GM12878 (cell line): ENCODE measurements around the gene NUDT14. TPM values are rescaled to one million over a fixed set of nuclear protein-coding genes. Genes with fewer than 3 reads are reported as not detected.

Source experiments
- ATAC-seq: fragments of 200-7000 bp; cut with Tn5 transposase; 3 replicates; pipeline ENCODE4 v1.9.1; 2020; ENCODE audit warnings: mild to moderate bottlenecking, moderate library complexity
- BruUV-seq: library from RNA; stranded (reverse); fragments of 400-500 nt; replicated peaks from 2 replicates; lab custom pipeline; 2021; lab: Mats Ljungman, UMichigan
- CTCF ChIA-PET: fragments of 300-600 bp; sonication (Branson Sonifier 250); formaldehyde crosslinking; extraction: SDS; loops from one replicate; lab custom pipeline; 2021; ENCODE audit warnings: inconsistent platforms; lab: Yijun Ruan, JAX
- POLR2A ChIA-PET: fragments of 350-600 bp; formaldehyde crosslinking; extraction: SDS; loops from one replicate; lab custom pipeline; 2021; ENCODE audit warnings: inconsistent platforms; lab: Charles Lee
- RAD21 ChIA-PET: fragments of 300-600 bp; sonication (Branson Sonifier 250); formaldehyde crosslinking; loops from one replicate; lab custom pipeline; 2023; ENCODE audit warnings: antibody characterized with exemption; ENCODE audit not compliant: unreplicated experiment; lab: Charles Lee
- SMC1A ChIA-PET: fragments of 300-600 bp; sonication (Branson Sonifier 250); formaldehyde crosslinking; loops from one replicate; lab custom pipeline; 2023; ENCODE audit not compliant: unreplicated experiment, uncharacterized antibody; lab: Charles Lee
- DNase-seq: peaks from one replicate; pipeline ENCODE4 v3.0.0-alpha.2; 2011; ENCODE audit warnings: low read depth, low spot score
- FAIRE-seq: peaks from 3 replicates; lab custom pipeline; 2011; peaks lifted over from hg19 to GRCh38; lab: Jason Lieb, UNC
- H2AFZ ChIP-seq: 2 replicates; pipeline ENCODE4 v1.6.0; 2011; ENCODE audit warnings: low read depth, low read length, control low read depth; ENCODE audit not compliant: control insufficient read depth
- H3K27ac ChIP-seq: 2 replicates; pipeline ENCODE4 v1.5.1; 2011; ENCODE audit warnings: control low read depth; ENCODE audit not compliant: control insufficient read depth, insufficient read depth
- H3K27me3 ChIP-seq, 2 experiments: replicated peaks in 1 of 2; 2 replicates each; pipeline versions ENCODE4 v1.6.0 to v1.6.1; 2011; ENCODE audit warnings: low read length in 1 of 2; ENCODE audit not compliant: control insufficient read depth in 2 of 2, insufficient read depth in 2 of 2
- H3K36me3 ChIP-seq, 2 experiments: 2 replicates each; pipeline ENCODE4 v1.5.1; 2011; ENCODE audit warnings: low read length in 1 of 2; ENCODE audit not compliant: control insufficient read depth in 2 of 2, insufficient read depth in 2 of 2
- H3K4me1 ChIP-seq: 2 replicates; pipeline ENCODE4 v1.6.1; 2011; ENCODE audit warnings: mild to moderate bottlenecking, low read length, moderate library complexity, mixed read lengths; ENCODE audit not compliant: control insufficient read depth, insufficient read depth
- H3K4me2 ChIP-seq: 2 replicates; pipeline ENCODE4 v1.6.0; 2011; ENCODE audit warnings: control low read depth; ENCODE audit not compliant: control insufficient read depth, insufficient read depth
- H3K4me3 ChIP-seq: fragments of 200-600 bp; sonication (generic); 2 replicates; pipeline ENCODE4 v1.5.1; 2016
- H3K79me2 ChIP-seq: 2 replicates; pipeline ENCODE4 v1.6.0; 2011; ENCODE audit warnings: low read length; ENCODE audit not compliant: control insufficient read depth, insufficient read depth
- H3K9ac ChIP-seq: 2 replicates; pipeline ENCODE4 v1.8.0; 2011; ENCODE audit warnings: low read length, control low read depth, mixed read lengths; ENCODE audit not compliant: control insufficient read depth, insufficient read depth
- H3K9me3 ChIP-seq: replicated peaks from 3 replicates; pipeline ENCODE4 v1.5.1; 2011; ENCODE audit warnings: mild to moderate bottlenecking, low read length; ENCODE audit not compliant: control insufficient read depth, insufficient read depth
- H4K20me1 ChIP-seq: 2 replicates; pipeline ENCODE4 v1.6.0; 2011; ENCODE audit not compliant: control insufficient read depth, insufficient read depth
- SPI1 ChIP-seq: IDR thresholded peaks from 2 replicates; pipeline ENCODE4 v1.6.1; 2011; ENCODE audit warnings: low read depth, mild to moderate bottlenecking, low read length, moderate library complexity, borderline replicate concordance; ENCODE audit not compliant: insufficient read depth
- SREBF1 ChIP-seq: IDR thresholded peaks from 2 replicates; pipeline ENCODE4 v1.6.1; 2012; ENCODE audit warnings: mild to moderate bottlenecking, low read length
- SUZ12 ChIP-seq: fragments of 200-600 bp; sonication (generic); IDR thresholded peaks from one replicate; pipeline ENCODE4 v1.6.1; 2018; ENCODE audit warnings: antibody characterized with exemption, mild to moderate bottlenecking; ENCODE audit not compliant: unreplicated experiment
- ZZZ3 ChIP-seq: IDR thresholded peaks from 2 replicates; pipeline ENCODE4 v1.6.1; 2011; ENCODE audit warnings: low read depth; ENCODE audit not compliant: control insufficient read depth, insufficient read length
- WGBS: methylation state at CpG from one replicate; pipeline ENCODE4 v1.1.6; 2016; ENCODE audit warnings: low lambda C conversion rate; ENCODE audit not compliant: insufficient replicate concordance, insufficient coverage; ENCODE audit errors: missing lambda C conversion rate; 5-methylcytosine and 5-hydroxymethylcytosine counted together
- in situ Hi-C: fragments of 300-500 bp; cut with MboI; formaldehyde crosslinking; loops from 9 replicates; pipeline ENCODE4 v1.14.3; 2018; ENCODE audit warnings: mixed read lengths
- intact Hi-C: fragments of 100-400 bp; cut with micrococcal nuclease; formaldehyde crosslinking; loops from one replicate; pipeline ENCODE4 v1.14.2; 2022; ENCODE audit not compliant: unreplicated experiment
- polyA plus RNA-seq, 11 experiments: library from polyadenylated mRNA; depleted of rRNA in 4 of 11; unstranded in 6 of 11; stranded (reverse) in 5 of 11; fragments of >200 nt; fragmentation: Nextera tagmentation in 4 of 11; fragmentation: Illumina TruSeq in 1 of 11; extraction: Ambion mirVana in 4 of 11; extraction: Trizol in 1 of 11; gene quantifications; 1 replicate in 1 of 11; 2 replicates in 10 of 11; pipeline versions ENCODE4 v1.2.1 to v1.2.3, GENCODE V29; 2011 to 2016; ENCODE audit warnings: inconsistent platforms in 2 of 11, missing spikeins in 2 of 11, low read depth in 1 of 11
- total RNA-seq, 4 experiments: library from RNA; depleted of rRNA in 3 of 4; stranded (reverse); fragments of >200 nt in 3 of 4; fragmentation: Illumina TruSeq in 1 of 4; extraction: Trizol in 1 of 4; gene quantifications; 2 replicates each; pipeline versions ENCODE4 v1.2.1 to v1.2.3, GENCODE V29; 2013 to 2021
- TF ChIP-seq, protein P1 (sequence below): fragments of 450-650 bp; IDR thresholded peaks from 2 replicates; pipeline ENCODE4 v1.6.1; 2017; ENCODE audit warnings: antibody characterized with exemption, mild to moderate bottlenecking, moderate library complexity
- TF ChIP-seq, protein P2 (sequence below): fragments of 450-650 bp; IDR thresholded peaks from 2 replicates; pipeline ENCODE4 v1.6.1; 2018; ENCODE audit warnings: mild to moderate bottlenecking, low read depth, moderate library complexity; ENCODE audit not compliant: partially characterized antibody
- TF ChIP-seq, protein P3 (sequence below): IDR thresholded peaks from 2 replicates; pipeline ENCODE4 v1.6.1; 2012; ENCODE audit warnings: low read depth, low read length, improper control_type of control experiment
- TF ChIP-seq, protein P4 (sequence below): fragments of 450-650 bp; IDR thresholded peaks from 2 replicates; pipeline ENCODE4 v1.6.1; 2018; ENCODE audit warnings: borderline replicate concordance, mild to moderate bottlenecking; ENCODE audit not compliant: partially characterized antibody
- TF ChIP-seq, protein P5 (sequence below): fragments of 450-650 bp; IDR thresholded peaks from 2 replicates; pipeline ENCODE4 v1.6.1; 2017; ENCODE audit warnings: borderline replicate concordance

NUDT14 gene
- total and polyA plus RNA-seq, 10 of the 15 experiments (the other 5 are each of a cell fraction or from before 2014, with no cell fraction given), result 0.62 to 6.8 (median 4.3) TPM; not detected in 1

DNA sequence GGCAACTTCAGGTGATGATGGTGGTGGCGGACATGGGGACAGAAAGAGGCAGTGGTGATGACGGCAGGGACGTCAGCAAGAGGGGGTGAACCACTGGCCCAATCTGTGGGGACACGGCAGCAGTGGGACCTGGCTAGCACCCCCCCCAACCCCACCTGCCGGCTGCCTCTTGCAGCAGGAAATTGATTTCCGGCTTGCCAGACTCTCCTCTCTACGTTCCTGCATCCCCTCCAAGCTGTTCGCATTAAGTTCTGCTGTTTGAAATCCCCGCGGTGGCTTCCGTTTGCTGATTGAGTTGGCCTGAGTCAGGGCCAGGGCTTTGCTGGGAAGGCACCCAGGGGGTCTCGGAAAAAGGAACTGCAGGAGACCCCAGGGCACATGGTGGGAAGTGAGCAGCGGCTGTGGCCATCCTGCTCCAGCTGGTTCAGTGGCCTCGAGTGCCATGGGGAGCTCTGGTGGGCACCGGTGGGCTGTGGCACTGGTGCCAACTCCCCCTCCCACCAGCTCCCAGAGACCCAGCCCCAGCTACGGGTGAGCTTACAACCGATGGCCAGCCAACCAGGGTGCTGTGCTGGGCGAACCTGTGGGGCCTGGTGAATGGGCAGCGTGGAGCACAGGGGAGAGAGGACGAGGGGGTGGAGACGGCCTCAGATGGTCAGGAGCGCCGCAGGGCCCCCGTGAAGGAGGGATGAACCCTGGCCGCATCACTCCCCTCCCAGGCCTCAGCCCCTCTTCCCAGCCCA is 14.6 kb upstream of the NUDT14 start (continued):
- no peak for TF ChIP-seq SUZ12
- TF ChIP-seq, protein P1, sequence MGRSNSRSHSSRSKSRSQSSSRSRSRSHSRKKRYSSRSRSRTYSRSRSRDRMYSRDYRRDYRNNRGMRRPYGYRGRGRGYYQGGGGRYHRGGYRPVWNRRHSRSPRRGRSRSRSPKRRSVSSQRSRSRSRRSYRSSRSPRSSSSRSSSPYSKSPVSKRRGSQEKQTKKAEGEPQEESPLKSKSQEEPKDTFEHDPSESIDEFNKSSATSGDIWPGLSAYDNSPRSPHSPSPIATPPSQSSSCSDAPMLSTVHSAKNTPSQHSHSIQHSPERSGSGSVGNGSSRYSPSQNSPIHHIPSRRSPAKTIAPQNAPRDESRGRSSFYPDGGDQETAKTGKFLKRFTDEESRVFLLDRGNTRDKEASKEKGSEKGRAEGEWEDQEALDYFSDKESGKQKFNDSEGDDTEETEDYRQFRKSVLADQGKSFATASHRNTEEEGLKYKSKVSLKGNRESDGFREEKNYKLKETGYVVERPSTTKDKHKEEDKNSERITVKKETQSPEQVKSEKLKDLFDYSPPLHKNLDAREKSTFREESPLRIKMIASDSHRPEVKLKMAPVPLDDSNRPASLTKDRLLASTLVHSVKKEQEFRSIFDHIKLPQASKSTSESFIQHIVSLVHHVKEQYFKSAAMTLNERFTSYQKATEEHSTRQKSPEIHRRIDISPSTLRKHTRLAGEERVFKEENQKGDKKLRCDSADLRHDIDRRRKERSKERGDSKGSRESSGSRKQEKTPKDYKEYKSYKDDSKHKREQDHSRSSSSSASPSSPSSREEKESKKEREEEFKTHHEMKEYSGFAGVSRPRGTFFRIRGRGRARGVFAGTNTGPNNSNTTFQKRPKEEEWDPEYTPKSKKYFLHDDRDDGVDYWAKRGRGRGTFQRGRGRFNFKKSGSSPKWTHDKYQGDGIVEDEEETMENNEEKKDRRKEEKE, result no peak

DNA sequence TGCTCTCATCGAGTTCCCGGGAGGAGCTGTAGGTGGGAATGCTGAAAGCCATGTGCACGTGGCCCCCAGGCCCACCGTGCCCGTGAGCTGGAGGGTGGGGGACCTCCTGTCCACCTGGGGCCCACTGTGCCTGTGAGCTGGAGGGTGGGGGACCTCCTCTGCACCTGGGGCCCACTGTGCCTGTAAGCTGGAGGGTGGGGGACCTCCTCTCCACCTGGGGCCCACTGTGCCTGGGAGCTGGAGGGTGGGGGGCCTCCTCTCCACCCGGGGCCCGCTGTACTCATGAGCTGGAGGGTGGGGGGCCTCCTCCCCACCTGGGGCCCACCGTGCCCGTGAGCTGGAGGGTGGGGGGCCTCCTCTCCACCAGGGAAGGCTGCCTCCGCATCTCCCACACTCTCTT is 13.9 kb upstream of the NUDT14 start:
- CTCF ChIA-PET, result interaction anchor here (0.7 to 0.8 kb wide), 2 partner anchors 54 to 105 kb away, joined by 3 read pairs; no protein-coding TSS in a partner anchor
- SMC1A ChIA-PET, result interaction anchor here (0.7 kb wide), 1 partner anchor 10 kb away, joined by 3 read pairs; no protein-coding TSS in a partner anchor
- POLR2A ChIA-PET, result no interaction called here
- H3K4me3 ChIP-seq, result no peak overlapping the region
- RAD21 ChIA-PET, result no interaction called here
- no peaks in the 10 kb centered on the region for H3K79me2 ChIP-seq
- WGBS, result 34% methylated on average over 10 of the region's 10 CpGs
- BruUV-seq, result no TSS peak
- intact Hi-C loops (no loop called here), in situ Hi-C loops (no loop called here)
- H3K27ac ChIP-seq, result no peak overlapping the region
- H2AFZ ChIP-seq, result no peak overlapping the region
- no peak for ATAC-seq
- H3K36me3 ChIP-seq, result no peaks in the 10 kb centered on the region
- DNase-seq, result no peak
- H4K20me1 ChIP-seq, result no peaks in the 10 kb centered on the region
- no peaks in the 10 kb centered on the region for H3K9me3 ChIP-seq
- no peak overlapping the region for H3K9ac ChIP-seq
- H3K4me1 ChIP-seq, result peaks cover 10% of the 10 kb centered on the region
- no peak overlapping the region for H3K4me2 ChIP-seq
- H3K27me3 ChIP-seq, result peaks cover 5 to 13% of the 10 kb centered on the region in 2 experiments; a peak in 3 of 4 replicates
- FAIRE-seq, result no peak
- TF ChIP-seq, protein P2, sequence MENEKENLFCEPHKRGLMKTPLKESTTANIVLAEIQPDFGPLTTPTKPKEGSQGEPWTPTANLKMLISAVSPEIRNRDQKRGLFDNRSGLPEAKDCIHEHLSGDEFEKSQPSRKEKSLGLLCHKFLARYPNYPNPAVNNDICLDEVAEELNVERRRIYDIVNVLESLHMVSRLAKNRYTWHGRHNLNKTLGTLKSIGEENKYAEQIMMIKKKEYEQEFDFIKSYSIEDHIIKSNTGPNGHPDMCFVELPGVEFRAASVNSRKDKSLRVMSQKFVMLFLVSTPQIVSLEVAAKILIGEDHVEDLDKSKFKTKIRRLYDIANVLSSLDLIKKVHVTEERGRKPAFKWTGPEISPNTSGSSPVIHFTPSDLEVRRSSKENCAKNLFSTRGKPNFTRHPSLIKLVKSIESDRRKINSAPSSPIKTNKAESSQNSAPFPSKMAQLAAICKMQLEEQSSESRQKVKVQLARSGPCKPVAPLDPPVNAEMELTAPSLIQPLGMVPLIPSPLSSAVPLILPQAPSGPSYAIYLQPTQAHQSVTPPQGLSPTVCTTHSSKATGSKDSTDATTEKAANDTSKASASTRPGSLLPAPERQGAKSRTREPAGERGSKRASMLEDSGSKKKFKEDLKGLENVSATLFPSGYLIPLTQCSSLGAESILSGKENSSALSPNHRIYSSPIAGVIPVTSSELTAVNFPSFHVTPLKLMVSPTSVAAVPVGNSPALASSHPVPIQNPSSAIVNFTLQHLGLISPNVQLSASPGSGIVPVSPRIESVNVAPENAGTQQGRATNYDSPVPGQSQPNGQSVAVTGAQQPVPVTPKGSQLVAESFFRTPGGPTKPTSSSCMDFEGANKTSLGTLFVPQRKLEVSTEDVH, result no peak
- TF ChIP-seq, protein P3, sequence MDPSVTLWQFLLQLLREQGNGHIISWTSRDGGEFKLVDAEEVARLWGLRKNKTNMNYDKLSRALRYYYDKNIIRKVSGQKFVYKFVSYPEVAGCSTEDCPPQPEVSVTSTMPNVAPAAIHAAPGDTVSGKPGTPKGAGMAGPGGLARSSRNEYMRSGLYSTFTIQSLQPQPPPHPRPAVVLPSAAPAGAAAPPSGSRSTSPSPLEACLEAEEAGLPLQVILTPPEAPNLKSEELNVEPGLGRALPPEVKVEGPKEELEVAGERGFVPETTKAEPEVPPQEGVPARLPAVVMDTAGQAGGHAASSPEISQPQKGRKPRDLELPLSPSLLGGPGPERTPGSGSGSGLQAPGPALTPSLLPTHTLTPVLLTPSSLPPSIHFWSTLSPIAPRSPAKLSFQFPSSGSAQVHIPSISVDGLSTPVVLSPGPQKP, result no peak
- TF ChIP-seq, protein P4, sequence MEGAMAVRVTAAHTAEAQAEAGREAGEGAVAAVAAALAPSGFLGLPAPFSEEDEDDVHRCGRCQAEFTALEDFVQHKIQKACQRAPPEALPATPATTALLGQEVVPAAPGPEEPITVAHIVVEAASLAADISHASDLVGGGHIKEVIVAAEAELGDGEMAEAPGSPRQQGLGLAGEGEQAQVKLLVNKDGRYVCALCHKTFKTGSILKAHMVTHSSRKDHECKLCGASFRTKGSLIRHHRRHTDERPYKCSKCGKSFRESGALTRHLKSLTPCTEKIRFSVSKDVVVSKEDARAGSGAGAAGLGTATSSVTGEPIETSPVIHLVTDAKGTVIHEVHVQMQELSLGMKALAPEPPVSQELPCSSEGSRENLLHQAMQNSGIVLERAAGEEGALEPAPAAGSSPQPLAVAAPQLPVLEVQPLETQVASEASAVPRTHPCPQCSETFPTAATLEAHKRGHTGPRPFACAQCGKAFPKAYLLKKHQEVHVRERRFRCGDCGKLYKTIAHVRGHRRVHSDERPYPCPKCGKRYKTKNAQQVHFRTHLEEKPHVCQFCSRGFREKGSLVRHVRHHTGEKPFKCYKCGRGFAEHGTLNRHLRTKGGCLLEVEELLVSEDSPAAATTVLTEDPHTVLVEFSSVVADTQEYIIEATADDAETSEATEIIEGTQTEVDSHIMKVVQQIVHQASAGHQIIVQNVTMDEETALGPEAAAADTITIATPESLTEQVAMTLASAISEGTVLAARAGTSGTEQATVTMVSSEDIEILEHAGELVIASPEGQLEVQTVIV, result no peak
- TF ChIP-seq SREBF1 (no peak), SPI1 (no peak), ZZZ3 (no peak)
- TF ChIP-seq, protein P5, sequence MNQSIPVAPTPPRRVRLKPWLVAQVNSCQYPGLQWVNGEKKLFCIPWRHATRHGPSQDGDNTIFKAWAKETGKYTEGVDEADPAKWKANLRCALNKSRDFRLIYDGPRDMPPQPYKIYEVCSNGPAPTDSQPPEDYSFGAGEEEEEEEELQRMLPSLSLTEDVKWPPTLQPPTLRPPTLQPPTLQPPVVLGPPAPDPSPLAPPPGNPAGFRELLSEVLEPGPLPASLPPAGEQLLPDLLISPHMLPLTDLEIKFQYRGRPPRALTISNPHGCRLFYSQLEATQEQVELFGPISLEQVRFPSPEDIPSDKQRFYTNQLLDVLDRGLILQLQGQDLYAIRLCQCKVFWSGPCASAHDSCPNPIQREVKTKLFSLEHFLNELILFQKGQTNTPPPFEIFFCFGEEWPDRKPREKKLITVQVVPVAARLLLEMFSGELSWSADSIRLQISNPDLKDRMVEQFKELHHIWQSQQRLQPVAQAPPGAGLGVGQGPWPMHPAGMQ, result no peak
